Common myeloid progenitor, CD34-positive (primary cell): ENCODE results near the gene PCDHB12. TPM values are rescaled to one million over a fixed set of nuclear protein-coding genes. Genes with fewer than 3 reads are reported as not detected.
"Not testable (repeated sequence)": the region's sequence is repeated elsewhere in the genome, so short reads cannot be mapped to it uniquely, and the experiment has no call there.

Experiments
- CTCF ChIA-PET: fragments of 350-600 bp; sonication (Branson Sonifier 250); formaldehyde crosslinking; loops from one replicate; lab custom pipeline; 2021; ENCODE audit warnings: antibody characterized with exemption; lab: Charles Lee
- POLR2A ChIA-PET: fragments of 350-600 bp; sonication (Branson Sonifier 250); formaldehyde crosslinking; loops from one replicate; lab custom pipeline; 2021; ENCODE audit warnings: antibody characterized with exemption; lab: Charles Lee
- DNase-seq, 3 donors: peaks; one replicate each; pipeline versions ENCODE4 v3.0.0 to v3.0.0-alpha.2; 2013
- H3K27ac ChIP-seq, 2 experiments: 1 replicate in 1 of 2; 2 replicates in 1 of 2; pipeline ENCODE4 v1.7.0; 2013; ENCODE audit warnings: inconsistent platforms in 2 of 2, low read length in 2 of 2, mild to moderate bottlenecking in 2 of 2, low read depth in 1 of 2, moderate library complexity in 1 of 2; ENCODE audit not compliant: severe bottlenecking in 2 of 2, insufficient read depth in 1 of 2, poor library complexity in 1 of 2
- H3K27me3 ChIP-seq, 5 experiments: replicated peaks in 2 of 5; 1 replicate in 3 of 5; 2 replicates in 2 of 5; pipeline versions ENCODE4 v1.6.1 to v1.7.0; 2013; ENCODE audit warnings: low read length in 4 of 5, mild to moderate bottlenecking in 2 of 5, moderate library complexity in 2 of 5, inconsistent platforms in 1 of 5; ENCODE audit not compliant: insufficient read depth in 5 of 5, control insufficient read depth in 4 of 5
- H3K36me3 ChIP-seq, 4 experiments: 1 replicate in 2 of 4; 2 replicates in 2 of 4; pipeline versions ENCODE4 v1.6.1 to v1.7.0; 2013; ENCODE audit warnings: low read length in 3 of 4, control low read depth in 1 of 4, mild to moderate bottlenecking in 1 of 4; ENCODE audit not compliant: control insufficient read depth in 4 of 4, insufficient read depth in 4 of 4
- H3K4me1 ChIP-seq, 4 experiments: 1 replicate in 3 of 4; 2 replicates in 1 of 4; pipeline versions ENCODE4 v1.6.1 to v1.7.1; 2013; ENCODE audit warnings: low read length in 3 of 4, mild to moderate bottlenecking in 3 of 4, control low read depth in 1 of 4, inconsistent platforms in 1 of 4, moderate library complexity in 1 of 4; ENCODE audit not compliant: control insufficient read depth in 4 of 4, insufficient read depth in 4 of 4; ENCODE audit errors: control extremely low read depth in 1 of 4
- H3K4me3 ChIP-seq, 7 experiments: 1 replicate in 4 of 7; 2 replicates in 3 of 7; pipeline versions ENCODE4 v1.5.1 to v1.7.0; 2013; ENCODE audit warnings: mild to moderate bottlenecking in 7 of 7, low read length in 6 of 7, moderate library complexity in 6 of 7, inconsistent platforms in 2 of 7, low read depth in 2 of 7, control low read depth in 1 of 7; ENCODE audit not compliant: insufficient read depth in 4 of 7, control insufficient read depth in 1 of 7; ENCODE audit errors: extremely low read depth in 1 of 7
- H3K9me3 ChIP-seq, 5 experiments: 1 replicate in 4 of 5; 2 replicates in 1 of 5; pipeline versions ENCODE4 v1.6.1 to v1.7.1; 2013; ENCODE audit warnings: low read length in 4 of 5, mild to moderate bottlenecking in 2 of 5, inconsistent platforms in 1 of 5, low read depth in 1 of 5, moderate library complexity in 1 of 5; ENCODE audit not compliant: control insufficient read depth in 4 of 5, insufficient read depth in 2 of 5; ENCODE audit errors: control extremely low read depth in 1 of 5
- WGBS: methylation state at CpG from one replicate; pipeline ENCODE4 v1.1.5; 2013; ENCODE audit not compliant: insufficient coverage; 5-methylcytosine and 5-hydroxymethylcytosine counted together
- polyA plus RNA-seq: library from polyadenylated mRNA; unstranded; fragments of 120-200 nt; gene quantifications from one replicate; pipeline ENCODE4 v1.2.1, GENCODE V29; 2013

PCDHB12 gene
- polyA plus RNA-seq = 0.03 TPM

- peaks cover 3 to 37% (median 19%) of the 10 kb centered on the region in 5 experiments for H3K27me3 ChIP-seq
- H3K9me3 ChIP-seq = peaks cover 4 to 26% (median 11%) of the 10 kb centered on the region in 5 experiments
- WGBS = 22% methylated on average over 9 of the region's 11 CpGs
- DNase-seq = peak in 2 of 3 donors; percentile 4
- CTCF ChIA-PET = no interaction called here
- POLR2A ChIA-PET = no interaction called here
- H3K36me3 ChIP-seq = no peaks in the 10 kb centered on the region
- no peaks in the 10 kb centered on the region for H3K4me1 ChIP-seq
- H3K27ac ChIP-seq = no peak within 1 kb of the TSS
- no peak within 1 kb of the TSS for H3K4me3 ChIP-seq
Observed at GRCh38 chr5:141208478-141208877, at the start of gene PCDHB12. Gene PCDHB12 (plus strand): TSS chr5:141208719. CDS start chr5:141208908, 189 bp downstream.

- Histone ChIP-seq H3K27me3 (peaks cover 10 to 29% (median 16%) of the 10 kb centered on the region in 5 experiments), H3K27ac (no peak within 1 kb of the TSS), H3K36me3 (no peaks in the 10 kb centered on the region), H3K9me3 (peaks cover 4 to 28% (median 19%) of the 10 kb centered on the region in 5 experiments), H3K4me1 (no peaks in the 10 kb centered on the region), H3K4me3 (no peak within 1 kb of the TSS)
- 37% methylated on average over 16 of the region's 20 CpGs for WGBS
- POLR2A ChIA-PET = no interaction called here
- CTCF ChIA-PET = no interaction called here
- peak in 2 of 3 donors; percentile 11 to 27 for DNase-seq
Observed at GRCh38 chr5:141172381-141173204, 35.9 kb upstream of the PCDHB12 start, which contains the start of gene PCDHB7. Gene PCDHB7 (plus strand): TSS chr5:141172644. CDS start chr5:141172836, 192 bp downstream.

GRCh38 chr5:141174291-141175104, 34.0 kb upstream of the PCDHB12 start:
- H3K4me3 ChIP-seq, CTCF ChIA-PET, H3K27ac ChIP-seq, DNase-seq, H3K4me1 ChIP-seq, POLR2A ChIA-PET, H3K36me3 ChIP-seq: not testable (repeated sequence)
- WGBS = 40% methylated on average over 52 of the region's 79 CpGs
- Histone ChIP-seq H3K27me3 (peaks cover 13 to 38% (median 17%) of the 10 kb centered on the region in 5 experiments), H3K9me3 (peaks cover 4 to 38% (median 22%) of the 10 kb centered on the region in 5 experiments)

- no CpG with 5 or more reads among the region's 1 CpG for WGBS
- H3K9me3 ChIP-seq = peaks cover 3 to 41% (median 23%) of the 10 kb centered on the region in 5 experiments
- no peak overlapping the region for H3K27ac ChIP-seq
- H3K4me1 ChIP-seq = no peaks in the 10 kb centered on the region
- no peak for DNase-seq
- ChIA-PET CTCF (no interaction called here), POLR2A (no interaction called here)
- H3K4me3 ChIP-seq = no peak overlapping the region
- H3K27me3 ChIP-seq = peaks cover 13 to 47% (median 18%) of the 10 kb centered on the region in 5 experiments
- no peaks in the 10 kb centered on the region for H3K36me3 ChIP-seq
Observed at GRCh38 chr5:141175933-141176332, 32.6 kb upstream of the PCDHB12 start.

GRCh38 chr5:141177577-141178191, 30.8 kb upstream of the PCDHB12 start, which contains the start of gene PCDHB8:
Gene PCDHB8 (plus strand): TSS chr5:141177790. CDS start chr5:141178035, 245 bp downstream.
- H3K27ac ChIP-seq, H3K4me3 ChIP-seq, POLR2A ChIA-PET, DNase-seq, H3K4me1 ChIP-seq, H3K36me3 ChIP-seq: not testable (repeated sequence)
- H3K9me3 ChIP-seq = peaks cover 7 to 50% (median 27%) of the 10 kb centered on the region in 5 experiments
- 31% methylated on average over 8 of the region's 18 CpGs for WGBS
- H3K27me3 ChIP-seq = peaks cover 13 to 53% (median 19%) of the 10 kb centered on the region in 5 experiments
- CTCF ChIA-PET = interaction anchor here (0.8 to 1.1 kb wide), 2 partner anchors 42 to 241 kb away, joined by 3 to 4 read pairs; no protein-coding TSS in a partner anchor

GRCh38 chr5:141179371-141179770, 29.1 kb upstream of the PCDHB12 start:
- DNase-seq, CTCF ChIA-PET, H3K4me3 ChIP-seq, H3K36me3 ChIP-seq, POLR2A ChIA-PET, H3K27ac ChIP-seq, H3K4me1 ChIP-seq: not testable (repeated sequence)
- Histone ChIP-seq H3K9me3 (peaks cover 7 to 46% (median 31%) of the 10 kb centered on the region in 5 experiments), H3K27me3 (peaks cover 5 to 50% (median 26%) of the 10 kb centered on the region in 5 experiments)
- 34% methylated on average over 16 of the region's 39 CpGs for WGBS
